ELR (cell line): ENCODE data around the gene ADAMTS15.

Experiments used
- DNase-seq: peaks from one replicate; pipeline ENCODE4 v3.0.0-alpha.2; 2015; ENCODE audit warnings: low read depth

The ADAMTS15 gene, protein sequence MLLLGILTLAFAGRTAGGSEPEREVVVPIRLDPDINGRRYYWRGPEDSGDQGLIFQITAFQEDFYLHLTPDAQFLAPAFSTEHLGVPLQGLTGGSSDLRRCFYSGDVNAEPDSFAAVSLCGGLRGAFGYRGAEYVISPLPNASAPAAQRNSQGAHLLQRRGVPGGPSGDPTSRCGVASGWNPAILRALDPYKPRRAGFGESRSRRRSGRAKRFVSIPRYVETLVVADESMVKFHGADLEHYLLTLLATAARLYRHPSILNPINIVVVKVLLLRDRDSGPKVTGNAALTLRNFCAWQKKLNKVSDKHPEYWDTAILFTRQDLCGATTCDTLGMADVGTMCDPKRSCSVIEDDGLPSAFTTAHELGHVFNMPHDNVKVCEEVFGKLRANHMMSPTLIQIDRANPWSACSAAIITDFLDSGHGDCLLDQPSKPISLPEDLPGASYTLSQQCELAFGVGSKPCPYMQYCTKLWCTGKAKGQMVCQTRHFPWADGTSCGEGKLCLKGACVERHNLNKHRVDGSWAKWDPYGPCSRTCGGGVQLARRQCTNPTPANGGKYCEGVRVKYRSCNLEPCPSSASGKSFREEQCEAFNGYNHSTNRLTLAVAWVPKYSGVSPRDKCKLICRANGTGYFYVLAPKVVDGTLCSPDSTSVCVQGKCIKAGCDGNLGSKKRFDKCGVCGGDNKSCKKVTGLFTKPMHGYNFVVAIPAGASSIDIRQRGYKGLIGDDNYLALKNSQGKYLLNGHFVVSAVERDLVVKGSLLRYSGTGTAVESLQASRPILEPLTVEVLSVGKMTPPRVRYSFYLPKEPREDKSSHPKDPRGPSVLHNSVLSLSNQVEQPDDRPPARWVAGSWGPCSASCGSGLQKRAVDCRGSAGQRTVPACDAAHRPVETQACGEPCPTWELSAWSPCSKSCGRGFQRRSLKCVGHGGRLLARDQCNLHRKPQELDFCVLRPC

DNA sequence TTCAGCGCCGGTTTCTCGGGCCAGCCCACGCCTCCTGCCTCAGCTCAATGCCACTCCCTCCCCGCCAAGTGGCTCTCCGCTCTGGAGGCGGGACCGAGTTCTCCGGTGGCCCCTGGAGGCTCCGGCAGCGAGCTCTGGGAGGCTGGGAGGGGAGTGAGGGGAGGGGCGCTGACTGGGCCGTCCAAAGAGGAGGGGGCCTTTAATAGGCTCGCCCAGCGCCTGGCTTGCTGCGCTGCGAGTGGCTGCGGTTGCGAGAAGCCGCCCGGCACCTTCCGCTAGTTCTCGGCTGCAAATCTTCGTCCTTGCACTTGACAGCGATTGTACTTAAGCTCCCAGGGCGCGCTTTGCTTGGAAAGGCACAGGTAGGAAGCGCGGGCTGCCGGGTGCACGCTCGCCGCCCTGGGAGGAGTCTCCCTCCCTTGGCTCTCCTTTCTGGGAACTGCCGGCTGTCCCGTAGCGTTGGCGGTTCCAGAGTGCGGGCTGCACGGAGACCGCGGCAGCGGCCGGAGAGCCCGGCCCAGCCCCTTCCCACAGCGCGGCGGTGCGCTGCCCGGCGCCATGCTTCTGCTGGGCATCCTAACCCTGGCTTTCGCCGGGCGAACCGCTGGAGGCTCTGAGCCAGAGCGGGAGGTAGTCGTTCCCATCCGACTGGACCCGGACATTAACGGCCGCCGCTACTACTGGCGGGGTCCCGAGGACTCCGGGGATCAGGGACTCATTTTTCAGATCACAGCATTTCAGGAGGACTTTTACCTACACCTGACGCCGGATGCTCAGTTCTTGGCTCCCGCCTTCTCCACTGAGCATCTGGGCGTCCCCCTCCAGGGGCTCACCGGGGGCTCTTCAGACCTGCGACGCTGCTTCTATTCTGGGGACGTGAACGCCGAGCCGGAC is at the start of gene ADAMTS15:
Gene ADAMTS15 (plus strand): TSS at position 230 of the 894 bp plus-strand sequence. CDS start 329 bp downstream, at position 559.
- DNase-seq: peak; percentile 60

DNA sequence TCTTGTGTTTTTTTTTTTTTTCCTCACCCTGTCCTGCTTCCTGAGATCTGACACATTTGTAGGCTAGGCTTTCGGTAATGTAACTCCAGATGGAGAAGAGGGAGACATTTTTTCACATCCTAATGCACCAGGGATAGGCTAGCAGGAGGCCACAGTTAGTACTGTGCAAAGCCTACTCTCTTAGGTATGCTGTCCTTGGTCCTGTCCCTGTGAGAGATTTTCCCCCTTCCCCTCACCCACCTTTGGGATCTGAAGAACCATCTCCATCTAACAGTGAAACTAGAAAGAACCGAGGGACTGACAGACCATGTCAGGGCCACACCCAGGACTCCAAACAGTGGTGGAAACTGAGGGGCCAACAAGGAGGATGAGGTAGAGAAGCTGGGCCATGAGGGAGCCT is 49.2 kb upstream of the ADAMTS15 start:
- DNase-seq: no peak

DNA sequence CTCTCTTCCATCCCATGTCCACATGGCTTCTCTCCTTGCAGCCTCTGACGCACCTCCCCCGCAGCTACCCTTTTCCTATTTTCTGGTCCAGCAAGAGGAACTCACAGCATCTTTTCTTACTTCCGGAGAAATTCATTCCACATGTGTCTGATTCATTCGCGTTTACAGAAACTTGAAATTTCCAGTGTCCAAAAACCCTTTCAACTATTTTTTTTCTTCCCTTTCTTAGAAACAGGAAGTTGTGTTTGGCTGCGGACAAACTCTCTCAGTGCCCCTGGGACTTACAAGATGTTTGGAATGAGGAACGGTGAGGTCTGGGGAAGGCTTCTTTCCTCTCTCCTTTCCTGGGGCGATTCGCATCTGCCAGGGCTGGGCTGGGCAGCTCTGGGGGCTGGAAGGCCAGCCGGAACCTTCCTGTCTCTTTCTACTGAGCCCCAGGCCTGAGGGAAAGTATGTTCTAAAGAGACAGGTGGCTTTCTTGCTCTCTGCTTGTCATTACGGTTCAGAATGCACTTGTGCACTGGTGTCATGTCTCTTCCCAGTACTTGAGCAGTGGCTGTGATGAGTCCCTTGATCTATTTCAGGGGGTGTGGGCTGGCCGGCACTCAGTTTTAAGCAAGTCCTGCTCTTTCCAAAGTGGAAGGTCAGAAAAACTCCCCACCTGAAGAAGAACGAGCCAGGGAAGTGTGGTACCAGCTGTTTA is 47.5 kb upstream of the ADAMTS15 start:
- DNase-seq: peak; percentile 21

DNA sequence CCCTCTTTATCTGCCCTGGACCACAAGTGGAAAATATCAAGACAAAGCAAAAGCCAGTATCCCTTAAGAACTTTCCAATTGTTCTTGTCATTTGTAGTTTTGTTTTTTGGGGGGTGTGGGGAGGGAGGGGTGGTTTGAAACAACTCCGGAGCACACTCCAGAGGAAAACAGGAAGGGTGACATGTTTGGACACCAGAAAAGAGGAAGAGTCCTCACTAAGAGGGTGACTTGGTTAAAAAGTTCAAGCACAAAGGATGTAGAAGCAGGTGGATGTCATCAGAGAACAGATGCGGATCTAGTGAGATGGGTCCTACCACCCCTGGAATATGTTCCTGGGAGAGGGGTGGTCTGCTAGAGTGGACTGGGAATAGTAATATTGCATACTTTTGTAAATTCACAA is 45.9 kb upstream of the ADAMTS15 start:
- DNase-seq: no peak

DNA sequence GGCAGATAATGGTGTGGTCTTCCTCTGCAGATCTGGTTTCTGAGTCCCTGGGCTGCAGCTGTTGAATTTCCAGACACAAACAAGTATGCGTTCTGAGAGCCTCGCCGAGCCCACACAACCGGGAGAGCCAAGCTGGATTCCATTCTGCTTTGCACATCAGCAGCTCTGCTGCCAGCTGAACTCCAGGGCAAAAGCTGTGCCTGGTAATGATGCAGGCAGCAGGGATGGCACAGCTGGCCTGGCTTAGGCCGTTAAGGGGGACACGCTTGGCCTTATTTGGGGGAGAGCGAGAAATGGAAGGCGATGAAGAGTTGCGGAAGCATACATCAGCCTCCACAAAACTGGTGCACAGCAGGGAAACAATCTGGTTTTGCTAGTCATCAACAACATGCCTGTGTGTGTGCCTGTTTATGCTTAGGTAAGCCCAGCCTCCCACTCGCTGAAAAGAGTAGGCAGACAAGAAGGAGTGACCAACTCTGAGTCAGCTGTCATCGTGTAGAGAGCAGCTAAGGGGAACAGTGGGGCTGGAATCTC is 45.1 kb upstream of the ADAMTS15 start:
- DNase-seq: peak; percentile 85

DNA sequence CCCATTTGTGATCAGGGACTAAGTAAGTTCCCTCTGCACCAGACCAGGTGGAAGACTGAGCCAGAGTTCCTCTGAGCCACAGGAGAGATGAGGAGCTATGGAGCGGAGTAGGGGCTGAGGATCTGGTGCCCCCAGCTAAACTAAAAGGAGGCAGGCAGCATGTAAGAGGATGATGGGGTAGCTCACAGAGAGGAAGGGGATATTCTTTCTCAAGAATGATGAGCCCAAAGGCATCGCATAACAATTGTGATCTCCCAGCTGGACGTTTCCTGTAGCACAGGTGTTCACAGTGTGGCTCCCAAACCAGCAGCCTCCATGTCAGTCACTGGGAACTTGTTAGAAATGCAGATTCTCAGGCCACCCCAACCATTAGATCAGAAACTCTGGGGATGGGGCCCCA is 44.5 kb upstream of the ADAMTS15 start:
- DNase-seq: no peak

DNA sequence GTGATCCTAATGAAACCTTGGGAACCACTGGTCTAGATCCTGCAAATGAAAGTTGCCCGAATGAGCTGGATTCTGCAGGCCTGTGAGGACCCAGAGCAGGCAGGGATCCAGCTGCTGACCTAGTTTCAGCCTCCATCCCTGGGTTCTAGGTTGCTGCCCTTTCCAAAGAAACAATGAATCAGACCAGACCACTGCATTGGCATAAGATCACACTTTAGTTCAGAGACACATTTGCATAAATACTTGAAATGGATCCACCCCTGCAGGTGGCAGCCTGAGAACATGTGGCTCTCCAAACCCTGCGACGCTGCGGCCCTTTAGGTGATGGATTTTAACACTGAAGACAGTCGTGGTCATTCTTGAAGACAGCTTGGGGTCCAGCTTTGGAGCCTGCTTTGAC is 43.7 kb upstream of the ADAMTS15 start:
- no peak for DNase-seq

DNA sequence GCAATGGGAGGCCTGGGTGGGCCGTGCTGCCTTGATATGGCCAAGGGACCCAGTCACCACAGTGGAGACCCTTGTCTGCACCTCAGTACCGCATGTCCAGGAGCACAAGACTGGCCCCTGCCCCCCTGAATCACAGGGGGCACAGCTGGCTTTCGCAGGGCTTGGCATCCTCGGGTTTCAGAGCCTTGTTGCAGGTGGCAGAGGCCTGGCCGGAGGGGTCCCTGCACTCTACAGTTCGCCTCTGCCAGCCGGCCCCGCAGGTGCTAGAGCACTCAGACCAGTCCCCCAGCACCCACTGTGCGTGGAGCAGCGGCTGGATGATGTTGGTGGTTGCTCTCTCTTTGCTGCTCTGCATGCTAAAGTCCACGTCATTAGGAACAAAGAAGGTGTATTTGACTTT is 43.0 kb upstream of the ADAMTS15 start:
- no peak for DNase-seq

DNA sequence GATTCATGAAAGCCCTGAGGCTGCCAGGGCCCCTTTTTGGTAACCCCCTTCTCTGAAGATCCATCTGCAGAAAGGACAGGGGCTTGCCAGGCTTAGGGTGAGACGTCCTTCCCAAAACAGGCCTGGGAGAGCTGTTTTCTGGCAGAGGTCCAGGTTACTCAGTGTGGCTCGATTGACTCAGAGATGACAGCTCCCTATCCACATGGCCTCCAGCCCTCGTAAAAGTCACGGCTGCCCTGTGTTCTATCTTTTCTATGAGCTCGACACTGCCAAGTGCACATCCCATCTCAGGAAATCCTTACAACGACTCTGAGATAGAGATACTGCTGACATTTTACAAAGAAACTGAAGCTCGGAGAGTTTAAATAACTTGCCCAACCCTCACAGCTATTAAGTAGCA is 40.5 kb upstream of the ADAMTS15 start:
- peak; percentile 91 for DNase-seq

DNA sequence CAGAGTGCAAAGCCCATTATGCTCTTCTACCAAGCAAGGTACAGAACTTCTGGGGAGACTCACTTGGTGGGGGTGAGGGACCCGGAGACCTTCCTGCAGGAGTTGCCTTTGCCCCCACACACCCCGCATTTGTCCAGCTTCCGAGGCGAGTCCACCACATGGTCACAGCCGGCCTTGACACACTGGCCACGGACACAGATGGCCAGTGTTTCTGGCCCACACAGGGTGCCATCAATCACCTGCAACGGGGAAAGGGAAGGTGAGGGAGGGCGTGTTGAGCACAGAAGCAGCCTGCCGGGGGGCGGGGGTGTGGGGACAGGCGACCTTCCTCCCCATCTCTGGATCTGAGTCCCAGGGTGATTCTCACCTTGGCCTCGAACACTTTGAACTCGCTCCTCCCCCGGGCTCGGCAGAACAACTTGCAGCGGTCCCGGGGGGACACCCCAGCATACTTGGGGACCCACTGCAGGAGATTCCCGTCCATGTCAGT is 40.0 kb upstream of the ADAMTS15 start:
- no peak for DNase-seq

DNA sequence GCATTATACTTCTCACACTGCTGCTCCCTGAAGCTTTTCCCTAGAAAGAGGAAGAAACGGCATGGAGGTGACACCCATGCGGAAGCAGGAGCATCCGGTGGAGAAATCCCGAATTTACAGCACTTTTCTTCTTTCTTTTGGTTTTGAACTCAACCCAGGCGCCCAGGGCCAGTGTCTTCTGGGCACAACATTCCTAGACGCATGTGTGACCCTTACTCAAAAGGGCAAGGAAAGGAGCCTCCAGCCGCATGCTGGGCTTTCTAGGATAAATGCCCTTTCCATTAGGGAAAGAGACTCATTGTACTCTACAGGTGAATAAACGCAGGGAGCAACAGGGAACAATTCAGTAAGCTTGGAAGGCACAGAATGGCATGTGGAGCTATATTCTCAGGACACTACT is 39.5 kb upstream of the ADAMTS15 start:
- DNase-seq: no peak

DNA sequence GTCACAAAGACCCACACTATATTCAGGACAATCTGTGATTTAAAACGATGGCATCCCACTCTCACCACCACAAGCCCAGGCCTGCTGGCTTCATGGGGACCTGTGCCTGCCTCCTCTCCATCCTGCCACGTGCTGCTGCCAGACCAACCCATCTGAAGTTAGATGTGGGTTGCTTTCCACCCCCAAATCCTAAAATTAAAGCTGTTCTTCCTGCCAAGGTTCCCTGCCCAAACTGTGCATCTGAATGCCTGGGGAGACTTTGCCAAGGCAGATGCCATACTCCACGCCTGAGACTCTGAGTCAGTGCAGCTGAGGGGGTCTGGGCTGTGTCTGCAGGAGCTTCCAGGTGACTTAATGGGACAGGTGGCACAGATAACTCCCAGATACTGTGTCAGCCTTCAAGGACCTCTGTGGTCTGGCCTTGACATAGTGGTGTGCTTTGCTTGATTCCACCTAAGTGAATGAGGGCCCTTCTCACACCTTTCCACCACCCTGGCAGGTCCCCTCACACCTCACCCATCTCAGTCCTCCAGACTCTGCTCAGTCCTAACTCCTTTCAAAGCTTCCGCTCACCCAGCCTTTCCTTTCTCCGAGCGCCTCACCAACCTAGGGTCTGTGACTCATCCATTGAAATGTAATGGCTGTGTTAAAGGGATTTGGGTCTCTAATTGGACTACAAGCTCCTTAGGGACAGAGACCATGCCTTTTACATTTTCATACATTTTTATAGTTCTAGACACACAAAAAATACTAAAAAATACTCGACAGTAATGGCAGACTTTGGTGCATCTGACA is 38.7 kb upstream of the ADAMTS15 start:
- DNase-seq: no peak

DNA sequence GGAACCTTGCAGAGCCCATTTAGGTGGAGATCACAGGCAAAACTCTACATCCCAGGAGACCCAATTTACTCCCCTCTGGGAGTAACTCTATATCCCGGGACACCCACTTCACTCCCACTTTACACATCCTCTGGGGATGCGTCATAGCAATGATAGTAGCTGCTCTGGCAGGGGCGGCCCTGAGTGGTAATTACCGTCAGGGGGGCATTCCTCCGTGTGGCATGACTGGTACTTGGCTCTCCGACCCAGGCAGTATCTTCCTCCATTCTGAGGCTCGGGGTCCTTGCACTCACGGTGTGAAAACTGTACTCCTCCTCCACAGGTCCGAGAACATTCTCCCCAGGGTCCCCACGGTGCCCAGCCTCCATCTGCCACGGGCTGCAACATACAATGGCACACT is 37.2 kb upstream of the ADAMTS15 start:
- DNase-seq: no peak

DNA sequence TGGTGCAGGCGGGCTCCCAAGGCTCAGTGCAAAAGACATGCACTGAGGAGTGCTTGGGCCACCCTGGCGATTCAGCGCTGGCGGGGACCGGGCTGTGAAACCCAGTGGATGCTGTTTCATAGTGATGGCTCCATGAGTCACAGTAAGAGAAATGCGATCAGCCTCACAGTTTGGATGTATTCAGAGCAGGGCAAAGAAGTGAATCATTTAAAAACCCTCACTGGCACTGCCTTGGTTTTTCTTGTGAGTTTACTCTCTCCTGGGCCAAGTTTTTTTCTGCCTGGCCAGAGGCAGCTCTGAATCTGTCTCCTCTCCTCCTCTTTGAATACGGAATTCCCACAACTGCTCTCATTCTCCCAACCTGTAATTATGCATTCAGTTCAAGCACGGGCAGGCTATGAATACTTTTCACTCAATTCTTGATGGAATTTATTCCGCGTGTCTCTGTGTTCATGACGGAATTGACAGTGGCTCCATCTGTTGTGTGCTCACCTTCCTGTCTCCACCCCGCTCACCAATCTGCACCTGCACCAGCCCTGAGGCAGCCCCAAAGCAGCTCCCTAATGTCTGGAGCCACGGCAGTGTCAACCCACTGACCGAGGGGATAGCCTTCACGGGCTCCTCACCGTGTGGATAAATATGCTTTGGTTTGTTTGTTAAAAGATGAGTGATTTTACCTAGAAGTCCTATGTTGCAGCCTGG is 34.9 kb upstream of the ADAMTS15 start:
- DNase-seq: peak; percentile 91

DNA sequence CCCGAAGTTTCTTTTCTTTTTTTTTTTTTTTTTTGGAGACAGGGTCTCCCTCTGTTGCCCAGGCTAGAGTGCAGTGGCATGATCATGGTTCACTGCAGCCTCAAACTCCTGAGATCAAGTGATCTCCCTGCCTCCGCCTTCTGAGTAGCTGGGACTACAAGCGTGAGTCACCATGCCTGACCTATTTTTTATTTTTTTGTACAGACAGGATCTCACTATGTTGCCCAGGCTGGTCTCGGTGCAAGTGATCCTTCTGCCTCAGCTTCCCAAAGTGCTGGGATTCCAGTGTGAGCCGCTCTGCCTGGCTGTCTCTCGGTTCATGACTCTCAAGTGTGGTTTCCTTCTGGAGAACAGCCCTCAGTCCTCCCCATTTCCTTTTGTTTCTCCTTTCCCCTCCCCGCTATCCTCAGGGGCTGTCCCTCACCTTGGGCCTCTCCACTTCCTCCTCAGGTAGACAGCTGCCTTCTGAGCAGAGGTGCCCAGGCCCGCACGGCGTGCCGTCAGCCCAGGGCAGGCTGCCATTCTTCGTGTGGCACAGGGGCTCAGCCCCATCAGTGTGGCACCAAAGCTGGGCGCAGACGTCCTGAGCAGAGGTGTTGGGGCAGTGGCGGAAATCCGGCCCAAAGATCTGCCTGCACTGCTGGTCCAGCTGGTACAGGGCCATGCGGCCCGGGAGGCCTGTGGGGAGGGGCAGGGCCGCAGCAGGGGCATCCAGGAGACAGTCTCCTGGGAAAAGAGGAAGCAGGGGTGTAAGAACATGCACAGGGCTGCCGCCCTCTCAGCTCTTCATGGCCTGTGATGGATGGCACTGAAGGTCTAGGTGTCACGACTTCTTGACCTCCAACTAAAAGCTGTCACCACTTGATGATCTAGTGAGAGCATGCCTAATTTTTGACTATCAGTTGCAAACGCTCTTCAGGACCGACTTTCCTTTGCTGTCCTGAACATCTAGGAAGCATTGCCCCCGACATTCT is 34.1 kb upstream of the ADAMTS15 start:
- no peak for DNase-seq

DNA sequence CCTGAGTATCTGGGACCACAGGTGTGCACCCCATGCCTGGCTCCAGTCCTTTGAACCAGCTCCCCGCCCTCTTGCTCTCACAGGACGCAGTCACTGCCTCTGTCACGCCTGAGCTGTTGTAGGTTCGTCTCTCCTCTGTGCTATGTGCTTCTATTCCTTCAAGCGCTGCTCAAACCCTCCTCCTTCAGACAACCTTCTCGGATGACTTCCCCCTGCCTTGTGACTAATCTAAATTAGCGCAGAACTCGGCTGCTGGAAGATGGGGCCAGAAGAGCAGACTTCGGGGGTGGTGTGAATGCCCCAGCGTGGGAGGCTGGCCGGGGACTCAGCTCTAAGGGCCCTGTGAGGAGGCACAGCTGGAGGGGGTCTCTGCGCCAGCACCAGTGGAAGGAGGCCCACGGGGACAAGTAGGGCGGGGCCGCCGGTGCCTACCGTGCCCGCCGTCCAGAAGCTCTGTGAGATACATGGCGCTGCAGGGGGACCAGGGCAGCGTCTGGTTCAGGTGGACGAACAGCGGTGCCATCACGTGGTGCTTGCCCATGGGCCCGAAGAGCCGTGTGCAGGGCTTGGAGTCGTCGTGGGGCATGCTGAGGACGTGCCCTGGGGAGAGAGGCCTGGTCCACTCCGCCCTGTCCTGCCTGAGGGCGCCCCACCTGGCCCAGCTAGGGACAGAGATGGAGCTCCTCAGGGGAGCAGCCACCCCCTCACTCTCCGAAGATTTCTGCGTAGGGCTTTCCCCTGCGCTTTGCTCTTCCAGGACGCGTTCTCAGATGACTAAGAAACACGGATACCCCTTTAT is 32.5 kb upstream of the ADAMTS15 start:
- DNase-seq: no peak

DNA sequence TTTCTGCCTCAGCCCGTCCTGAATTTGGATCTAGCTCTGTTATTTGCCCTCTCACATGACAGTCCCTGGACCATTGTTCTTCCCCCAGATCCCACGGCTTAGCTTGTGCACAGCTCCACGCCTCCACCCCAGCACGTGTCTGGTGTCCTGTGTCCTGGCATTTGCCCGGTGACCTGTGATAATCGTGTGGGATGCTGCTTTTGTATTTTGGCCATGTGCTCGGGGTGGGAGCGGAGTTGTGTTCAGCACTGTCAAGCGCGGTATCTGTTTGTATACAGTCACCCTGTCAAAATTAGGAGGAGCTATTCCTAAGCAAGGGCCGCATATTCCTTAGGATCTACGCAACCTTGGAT is 31.9 kb upstream of the ADAMTS15 start:
- DNase-seq: no peak
